ENCODE results near the gene ALG12. TPM values are rescaled to one million over a fixed set of nuclear protein-coding genes. Genes with fewer than 3 reads are reported as not detected.
A peak's percentile ranks its signal among the peaks of the same experiment; 100 is the strongest.

The ALG12 gene
- total RNA-seq, 1 experiment from 2014 or later = 29.2 TPM

- ATAC-seq (no peak), DNase-seq (ENCODE audit: low spot score) (no peak)
- no peak for TF ChIP-seq ELF4 (CRISPR knock-in tag; IDR thresholded peaks at IDR 0.05; ENCODE audit: low read depth)
- TF ChIP-seq PRRX2 (CRISPR knock-in tag; IDR thresholded peaks at IDR 0.05) = no peak
- no peak for TF ChIP-seq JUN (CRISPR knock-in tag; IDR thresholded peaks at IDR 0.05)
- TF ChIP-seq ZNF281 (CRISPR knock-in tag; IDR thresholded peaks at IDR 0.05) = no peak
- no peak for TF ChIP-seq ZNF317 (CRISPR knock-in tag; IDR thresholded peaks at IDR 0.05; ENCODE audit: borderline replicate concordance, low read depth)
- TF ChIP-seq ZNF512 (CRISPR knock-in tag; IDR thresholded peaks at IDR 0.05; ENCODE audit: borderline replicate concordance) = no peak
- no peak for TF ChIP-seq GABPB1 (CRISPR knock-in tag; IDR thresholded peaks at IDR 0.05)
- no peak for TF ChIP-seq E2F4 (CRISPR knock-in tag; IDR thresholded peaks at IDR 0.05; ENCODE audit: borderline replicate concordance, low read depth)
- no peak for TF ChIP-seq NR1H2 (CRISPR knock-in tag; IDR thresholded peaks at IDR 0.05)
- no peak for TF ChIP-seq SP1 (CRISPR knock-in tag; conservative IDR thresholded peaks at IDR 0.05)
- H3K4me1 Mint-ChIP-seq = peaks cover 11% of the 10 kb centered on the region
- H3K36me3 Mint-ChIP-seq = peaks cover 7% of the 10 kb centered on the region
- H3K4me3 Mint-ChIP-seq = no peak overlapping the region
- H3K27me3 Mint-ChIP-seq (ENCODE audit: low read depth) = peaks cover 8% of the 10 kb centered on the region
- no peaks in the 10 kb centered on the region for H3K9me3 Mint-ChIP-seq
- CTCF ChIA-PET = interaction anchor here (2.8 to 3.3 kb wide), 3 partner anchors 17 to 64 kb away, joined by 11 to 18 read pairs (median 16); no protein-coding TSS in a partner anchor
- no peak overlapping the region for H3K27ac Mint-ChIP-seq
- POLR2A ChIA-PET = no interaction called here
These were observed 48.0 kb upstream of the ALG12 start for GRCh38 chr22:49966041-49966773.

GRCh38 chr22:49965091-49966040 lies 47.1 kb upstream of the ALG12 start:
- ATAC-seq = no peak
- TF ChIP-seq PREB (CRISPR knock-in tag; IDR thresholded peaks at IDR 0.05; ENCODE audit: borderline replicate concordance) (no peak), ZSCAN18 (CRISPR knock-in tag; IDR thresholded peaks at IDR 0.05) (no peak), ZMAT4 (CRISPR knock-in tag; IDR thresholded peaks at IDR 0.05) (no peak), ZNF263 (CRISPR knock-in tag; IDR thresholded peaks at IDR 0.05; ENCODE audit: low read depth) (no peak), ZNF671 (CRISPR knock-in tag; IDR thresholded peaks at IDR 0.05) (no peak), EMX1 (CRISPR knock-in tag; IDR thresholded peaks at IDR 0.05) (no peak), E2F1 (CRISPR knock-in tag; IDR thresholded peaks at IDR 0.05) (no peak), JAZF1 (CRISPR knock-in tag; IDR thresholded peaks at IDR 0.05) (no peak), IRF1 (CRISPR knock-in tag; IDR thresholded peaks at IDR 0.05) (no peak), MAX (CRISPR knock-in tag; IDR thresholded peaks at IDR 0.05) (no peak), NFATC4 (CRISPR knock-in tag; IDR thresholded peaks at IDR 0.05) (no peak), CREB1 (CRISPR knock-in tag; IDR thresholded peaks at IDR 0.05) (no peak)

More at GRCh38 chr22:49965091-49966040, 47.1 kb upstream of the ALG12 start:
- POLR2A ChIA-PET = no interaction called here
- Mint-ChIP-seq H3K27me3 (ENCODE audit: low read depth) (no peaks in the 10 kb centered on the region; the same call in 1 of the 2 replicates), H3K9me3 (no peaks in the 10 kb centered on the region), H3K4me3 (no peak overlapping the region), H3K4me1 (peaks cover 5% of the 10 kb centered on the region), H3K27ac (no peak overlapping the region), H3K36me3 (peaks cover 7% of the 10 kb centered on the region)
- CTCF ChIA-PET = interaction anchor here (2.8 kb wide), 2 partner anchors 35 to 65 kb away, joined by 11 to 16 read pairs; no protein-coding TSS in a partner anchor
- peak; percentile 11 for DNase-seq (ENCODE audit: low spot score)

All from WTC11 (cell line).